NB4 (cell line): ENCODE data around the gene MOB1B.
A peak's percentile ranks its signal among the peaks of the same experiment; 100 is the strongest.

Experiments used
- CTCF ChIP-seq: IDR thresholded peaks from one replicate; pipeline ENCODE4 v1.5.1; 2012; ENCODE audit warnings: low read depth, low read length
- MAX ChIP-seq: IDR thresholded peaks from 2 replicates; pipeline ENCODE4 v1.6.1; 2011; ENCODE audit warnings: low read depth, low read length
- POLR2A ChIP-seq: IDR thresholded peaks from 2 replicates; pipeline ENCODE4 v1.6.1; 2011; ENCODE audit warnings: mild to moderate bottlenecking; ENCODE audit not compliant: insufficient read length; ENCODE audit errors: extremely low read depth

- no peak for TF ChIP-seq CTCF
- peak; percentile 24 for TF ChIP-seq POLR2A
- no peak for TF ChIP-seq MAX
These were observed at the start of gene MOB1B for GRCh38 chr4:70901984-70902576.
